Neural cell (in vitro differentiated cells): ENCODE measurements around the gene SLC2A6. TPM values are rescaled to one million over a fixed set of nuclear protein-coding genes. Genes with fewer than 3 reads are reported as not detected.

Source experiments
- H2AFZ ChIP-seq: fragments of 200-600, 300-800 bp; sonication (generic), shearing (Covaris generic); 2 replicates; pipeline ENCODE4 v1.6.0; 2014; ENCODE audit warnings: low read depth, mild to moderate bottlenecking, antibody characterized with exemption, low read length, moderate library complexity
- H3F3A ChIP-seq: fragments of 200-600 bp; shearing (Covaris generic); 2 replicates; pipeline ENCODE4 v1.6.1; 2016; ENCODE audit warnings: mild to moderate bottlenecking, moderate library complexity, mixed read lengths, antibody characterized with exemption, low read length; ENCODE audit not compliant: insufficient read depth, poor library complexity, severe bottlenecking
- H3K27ac ChIP-seq: fragments of 200-600, 300-800 bp; sonication (generic), shearing (Covaris generic); 2 replicates; pipeline ENCODE4 v1.5.1; 2014; ENCODE audit warnings: mild to moderate bottlenecking, low read length, moderate library complexity
- H3K27me3 ChIP-seq: fragments of 300-800, 200-600 bp; sonication (generic), shearing (Covaris generic); 2 replicates; pipeline ENCODE4 v1.6.0; 2014; ENCODE audit warnings: mild to moderate bottlenecking, low read depth, low read length, moderate library complexity; ENCODE audit not compliant: insufficient read depth
- H3K36me3 ChIP-seq: fragments of 300-800, 200-600 bp; sonication (generic), shearing (Covaris generic); 2 replicates; pipeline ENCODE4 v1.5.1; 2014; ENCODE audit warnings: mild to moderate bottlenecking, antibody characterized with exemption, low read length, moderate library complexity; ENCODE audit not compliant: insufficient read depth
- H3K4me2 ChIP-seq: fragments of 300-800, 200-600 bp; sonication (generic), shearing (Covaris generic); 2 replicates; pipeline ENCODE4 v1.6.0; 2014; ENCODE audit warnings: mild to moderate bottlenecking, low read length
- H3K4me3 ChIP-seq: fragments of 300-800, 200-600 bp; sonication (generic), shearing (Covaris generic); 2 replicates; pipeline ENCODE4 v1.5.1; 2014; ENCODE audit warnings: mild to moderate bottlenecking, low read length, moderate library complexity
- H3K79me2 ChIP-seq: fragments of 200-600 bp; shearing (Covaris generic); replicated peaks from 2 replicates; pipeline ENCODE4 v1.6.0; 2014; ENCODE audit warnings: mild to moderate bottlenecking, low read length, moderate library complexity; ENCODE audit not compliant: insufficient read depth
- H3K9ac ChIP-seq: fragments of 300-800, 200-600 bp; sonication (generic), shearing (Covaris generic); 2 replicates; pipeline ENCODE4 v1.6.1; 2016; ENCODE audit warnings: mild to moderate bottlenecking, low read length, mixed read lengths
- H3K9me2 ChIP-seq: fragments of 200-600 bp; shearing (Covaris generic); 2 replicates; pipeline ENCODE4 v1.6.1; 2016; ENCODE audit warnings: mild to moderate bottlenecking, low read length, mixed read lengths; ENCODE audit not compliant: insufficient read depth
- H3K9me3 ChIP-seq: fragments of 200-600, 300-800 bp; sonication (generic), shearing (Covaris generic); 2 replicates; pipeline ENCODE4 v1.6.1; 2016; ENCODE audit warnings: mild to moderate bottlenecking, mixed run types, low read length, moderate library complexity, mixed read lengths
- H4K20me1 ChIP-seq: fragments of 200-600 bp; shearing (Covaris generic); 2 replicates; pipeline ENCODE4 v1.6.1; 2016; ENCODE audit warnings: mild to moderate bottlenecking, mixed run types; ENCODE audit not compliant: insufficient read depth
- EP300 ChIP-seq: fragments of 450-650 bp; conservative IDR thresholded peaks from 2 replicates; pipeline ENCODE4 v1.6.1; 2014; ENCODE audit warnings: antibody characterized with exemption, mild to moderate bottlenecking, moderate library complexity; ENCODE audit not compliant: poor library complexity, severe bottlenecking
- EZH2 ChIP-seq: fragments of 200-600, 300-800 bp; shearing (Covaris generic), sonication (generic); IDR thresholded peaks from 2 replicates; pipeline ENCODE4 v1.6.1; 2014; ENCODE audit warnings: antibody characterized with exemption, low read length, borderline replicate concordance, mild to moderate bottlenecking; ENCODE audit not compliant: insufficient read depth, poor library complexity, severe bottlenecking
- MXI1 ChIP-seq: fragments of 450-650 bp; conservative IDR thresholded peaks from 2 replicates; pipeline ENCODE4 v1.6.1; 2014; ENCODE audit warnings: antibody characterized with exemption, mild to moderate bottlenecking; ENCODE audit not compliant: poor library complexity, severe bottlenecking
- POLR2AphosphoS5 ChIP-seq: IDR thresholded peaks from 2 replicates; pipeline ENCODE4 v1.6.1; 2012
- RAD21 ChIP-seq: fragments of 450-650 bp; conservative IDR thresholded peaks from 2 replicates; pipeline ENCODE4 v1.6.1; 2014; ENCODE audit warnings: antibody characterized with exemption, mild to moderate bottlenecking, moderate library complexity
- REST ChIP-seq: IDR thresholded peaks from 2 replicates; pipeline ENCODE4 v1.6.1; 2012; ENCODE audit warnings: borderline replicate concordance
- SMC3 ChIP-seq: fragments of 450-650 bp; conservative IDR thresholded peaks from 2 replicates; pipeline ENCODE4 v1.6.1; 2014; ENCODE audit warnings: antibody characterized with exemption, mild to moderate bottlenecking, moderate library complexity; ENCODE audit not compliant: poor library complexity
- TAF1 ChIP-seq: IDR thresholded peaks from 2 replicates; pipeline ENCODE4 v1.6.1; 2012; ENCODE audit warnings: low read depth
- polyA plus RNA-seq: library from polyadenylated mRNA; depleted of rRNA; stranded (reverse); fragments of >200 nt; gene quantifications from 2 replicates; pipeline ENCODE4 v1.2.3, GENCODE V29; 2014
- TF ChIP-seq, protein P1 (sequence below): fragments of 450-650 bp; IDR thresholded peaks from 2 replicates; pipeline ENCODE4 v1.5.1; 2014; ENCODE audit warnings: antibody characterized with exemption, mild to moderate bottlenecking, moderate library complexity; ENCODE audit not compliant: poor library complexity, severe bottlenecking

SLC2A6 gene
- polyA plus RNA-seq, 1 donor from 2014 or later, result 11.5 TPM

- Histone ChIP-seq H3K9me3 (no peaks in the 10 kb centered on the region), H2AFZ (no peak overlapping the region), H3K4me3 (no peak overlapping the region), H3K27ac (no peak overlapping the region), H3K79me2 (no peaks in the 10 kb centered on the region), H3K9ac (no peak overlapping the region), H4K20me1 (no peaks in the 10 kb centered on the region), H3K36me3 (no peaks in the 10 kb centered on the region), H3K9me2 (no peaks in the 10 kb centered on the region), H3F3A (no peaks in the 10 kb centered on the region), H3K27me3 (no peaks in the 10 kb centered on the region), H3K4me2 (no peak overlapping the region)
- TF ChIP-seq, protein P1, sequence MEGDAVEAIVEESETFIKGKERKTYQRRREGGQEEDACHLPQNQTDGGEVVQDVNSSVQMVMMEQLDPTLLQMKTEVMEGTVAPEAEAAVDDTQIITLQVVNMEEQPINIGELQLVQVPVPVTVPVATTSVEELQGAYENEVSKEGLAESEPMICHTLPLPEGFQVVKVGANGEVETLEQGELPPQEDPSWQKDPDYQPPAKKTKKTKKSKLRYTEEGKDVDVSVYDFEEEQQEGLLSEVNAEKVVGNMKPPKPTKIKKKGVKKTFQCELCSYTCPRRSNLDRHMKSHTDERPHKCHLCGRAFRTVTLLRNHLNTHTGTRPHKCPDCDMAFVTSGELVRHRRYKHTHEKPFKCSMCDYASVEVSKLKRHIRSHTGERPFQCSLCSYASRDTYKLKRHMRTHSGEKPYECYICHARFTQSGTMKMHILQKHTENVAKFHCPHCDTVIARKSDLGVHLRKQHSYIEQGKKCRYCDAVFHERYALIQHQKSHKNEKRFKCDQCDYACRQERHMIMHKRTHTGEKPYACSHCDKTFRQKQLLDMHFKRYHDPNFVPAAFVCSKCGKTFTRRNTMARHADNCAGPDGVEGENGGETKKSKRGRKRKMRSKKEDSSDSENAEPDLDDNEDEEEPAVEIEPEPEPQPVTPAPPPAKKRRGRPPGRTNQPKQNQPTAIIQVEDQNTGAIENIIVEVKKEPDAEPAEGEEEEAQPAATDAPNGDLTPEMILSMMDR, result no peak
- TF ChIP-seq RAD21 (no peak), TAF1 (no peak), EP300 (no peak), SMC3 (no peak), MXI1 (no peak), REST (no peak), EZH2 (no peak), POLR2AphosphoS5 (no peak)
Measured at GRCh38 chr9:133485531-133486260, 6.8 kb upstream of the SLC2A6 start.

DNA sequence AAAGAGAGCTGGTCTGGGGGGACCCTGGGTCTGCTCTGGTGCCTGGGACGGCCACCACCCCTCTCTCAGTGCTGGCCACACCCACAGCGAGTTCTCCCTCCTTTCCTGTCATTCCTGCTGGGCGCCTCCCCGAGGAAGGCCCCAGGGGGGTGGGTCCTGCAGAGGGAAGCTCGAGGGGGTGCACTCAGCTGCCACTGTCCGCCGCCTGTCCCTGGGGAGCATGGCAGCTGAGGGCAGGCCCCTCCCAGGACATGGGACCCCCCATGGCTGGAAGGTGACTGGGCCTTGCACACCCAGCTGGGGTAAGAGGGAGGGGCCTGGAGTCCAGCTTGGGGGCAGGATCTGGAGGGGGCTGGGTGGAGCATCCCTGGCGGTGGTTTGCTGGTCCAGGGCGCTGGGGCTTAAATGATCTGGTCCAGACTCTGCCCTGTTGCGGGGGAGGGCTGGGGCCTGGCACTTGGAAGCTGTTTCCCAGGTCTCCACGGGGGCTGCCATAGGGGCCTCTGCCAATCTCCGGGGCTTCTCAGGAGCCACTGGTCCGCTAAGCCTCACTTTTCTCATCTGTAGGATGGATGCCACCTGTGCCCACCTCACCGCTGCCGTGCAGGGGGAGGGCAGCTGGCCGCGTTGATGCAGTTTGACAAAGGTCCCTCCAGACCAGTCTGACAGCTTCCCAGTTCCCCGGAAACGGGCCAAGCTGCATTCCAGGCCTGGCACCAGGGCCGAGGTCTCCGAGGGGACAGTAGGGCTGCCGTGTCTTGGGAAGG, 6.0 kb upstream of the SLC2A6 start:
- no peaks in the 10 kb centered on the region for H3F3A ChIP-seq
- no peak overlapping the region for H3K9ac ChIP-seq
- H2AFZ ChIP-seq, result no peak overlapping the region
- no peaks in the 10 kb centered on the region for H3K9me3 ChIP-seq
- no peak overlapping the region for H3K4me3 ChIP-seq
- no peak overlapping the region for H3K27ac ChIP-seq
- H3K27me3 ChIP-seq, result no peaks in the 10 kb centered on the region
- no peaks in the 10 kb centered on the region for H4K20me1 ChIP-seq
- H3K4me2 ChIP-seq, result no peak overlapping the region
- TF ChIP-seq RAD21 (no peak), REST (no peak), EZH2 (no peak), TAF1 (no peak), EP300 (no peak), SMC3 (no peak), POLR2AphosphoS5 (no peak), MXI1 (no peak)
- TF ChIP-seq, protein P1, result no peak
- H3K36me3 ChIP-seq, result no peaks in the 10 kb centered on the region
- H3K9me2 ChIP-seq, result no peaks in the 10 kb centered on the region
- H3K79me2 ChIP-seq, result no peaks in the 10 kb centered on the region
